MG63 (cell line): ENCODE measurements around the gene UBASH3A. TPM values are rescaled to one million over a fixed set of nuclear protein-coding genes. Genes with fewer than 3 reads are reported as not detected.

Experiments
- DNase-seq: peaks from one replicate; pipeline ENCODE4 v3.0.0-alpha.2; 2020
- H3K27me3 ChIP-seq: fragments of 250-450 bp; sonication (Bioruptor Pico); 2 replicates; pipeline ENCODE4 v1.5.1; 2020; ENCODE audit warnings: mild to moderate bottlenecking, moderate library complexity
- H3K36me3 ChIP-seq: fragments of 250-450 bp; sonication (Bioruptor Pico); 2 replicates; pipeline ENCODE4 v1.5.1; 2020; ENCODE audit warnings: mild to moderate bottlenecking, moderate library complexity
- H3K4me3 ChIP-seq: fragments of 250-450 bp; sonication (Bioruptor Pico); 2 replicates; pipeline ENCODE4 v1.5.1; 2020; ENCODE audit warnings: mild to moderate bottlenecking, moderate library complexity
- H3K9me3 ChIP-seq: fragments of 250-450 bp; sonication (Bioruptor Pico); 2 replicates; pipeline ENCODE4 v1.5.1; 2020; ENCODE audit warnings: mild to moderate bottlenecking, moderate library complexity
- total RNA-seq: library from RNA; depleted of rRNA; stranded (reverse); fragments of >200 nt; shearing (Covaris generic); gene quantifications from 2 replicates; pipeline ENCODE4 v1.2.3, GENCODE V29; 2014; ENCODE audit warnings: low replicate concordance

UBASH3A gene
- total RNA-seq, 1 experiment from 2014 or later: not detected

- DNase-seq: no peak
- H3K27me3 ChIP-seq: no peaks in the 10 kb centered on the region
- no peaks in the 10 kb centered on the region for H3K36me3 ChIP-seq
- H3K9me3 ChIP-seq: no peaks in the 10 kb centered on the region
- no peak overlapping the region for H3K4me3 ChIP-seq
Measured at GRCh38 chr21:42412636-42412933, 8.9 kb downstream of the UBASH3A start.

DNA sequence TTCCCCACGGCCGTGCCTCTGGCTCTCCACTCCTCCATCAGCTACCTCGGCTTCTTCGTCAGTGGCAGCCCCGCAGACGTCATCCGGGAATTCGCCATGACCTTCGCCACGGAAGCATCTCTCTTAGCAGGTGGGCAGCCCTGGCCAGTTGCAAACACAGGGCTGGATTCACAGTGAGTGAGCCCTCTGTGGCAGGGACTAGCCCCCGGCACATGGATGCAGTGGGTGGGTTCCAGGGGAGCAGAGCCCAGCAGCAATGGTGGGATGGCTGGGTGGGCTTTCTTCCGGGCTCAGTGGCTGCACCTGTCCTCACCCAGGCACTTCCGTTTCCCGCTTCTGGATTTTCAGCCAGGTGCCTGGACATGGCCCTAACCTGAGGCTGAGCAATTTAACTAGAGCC lies 9.4 kb downstream of the UBASH3A start:
- no peaks in the 10 kb centered on the region for H3K9me3 ChIP-seq
- H3K36me3 ChIP-seq: no peaks in the 10 kb centered on the region
- no peaks in the 10 kb centered on the region for H3K27me3 ChIP-seq
- no peak overlapping the region for H3K4me3 ChIP-seq
- no peak for DNase-seq

DNA sequence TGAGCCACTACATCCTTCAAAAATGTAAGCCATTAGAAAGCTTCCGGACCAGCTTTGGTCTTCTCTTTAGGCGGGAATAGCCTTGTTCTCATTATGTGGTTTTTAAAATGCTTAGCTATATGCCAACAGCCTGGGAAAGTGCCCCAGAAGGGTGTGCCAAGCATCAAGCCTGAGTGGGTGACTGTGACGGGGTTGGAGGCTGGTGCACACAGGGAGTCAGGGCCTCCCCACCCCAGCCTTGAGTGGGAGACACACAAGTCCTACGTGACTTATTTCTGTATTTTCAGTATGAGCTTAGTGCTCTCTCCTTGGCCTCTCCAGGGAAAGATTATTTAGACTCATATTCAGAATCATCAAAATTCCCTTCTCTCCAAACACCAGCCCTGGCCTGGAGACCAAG lies 9.8 kb downstream of the UBASH3A start:
- Histone ChIP-seq H3K36me3 (no peaks in the 10 kb centered on the region), H3K27me3 (no peaks in the 10 kb centered on the region), H3K9me3 (no peaks in the 10 kb centered on the region), H3K4me3 (no peak overlapping the region)
- no peak for DNase-seq

GRCh38 chr21:42414066-42414465 lies 10.4 kb downstream of the UBASH3A start:
- no peak for DNase-seq
- no peaks in the 10 kb centered on the region for H3K36me3 ChIP-seq

DNA sequence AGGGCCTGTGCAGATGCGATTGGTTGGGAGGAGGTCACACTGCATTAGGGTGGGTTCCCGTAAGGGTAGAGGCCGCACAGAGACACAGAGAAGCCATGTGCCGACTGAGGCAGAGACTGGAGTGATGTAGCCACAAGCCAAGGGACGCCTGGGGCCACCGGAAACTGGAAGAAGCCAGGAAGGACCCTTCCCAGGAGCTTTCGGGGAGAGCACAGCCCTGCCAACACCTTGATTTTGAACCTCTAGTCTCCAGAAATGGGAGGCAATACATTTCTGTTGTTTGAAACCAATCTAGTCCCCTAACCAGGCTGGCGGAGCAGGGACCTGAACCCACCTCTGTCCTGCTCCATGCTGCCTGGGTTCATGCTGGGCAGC lies 10.8 kb downstream of the UBASH3A start:
- Histone ChIP-seq H3K36me3 (no peaks in the 10 kb centered on the region), H3K4me3 (no peak overlapping the region), H3K9me3 (no peaks in the 10 kb centered on the region), H3K27me3 (no peaks in the 10 kb centered on the region)
- DNase-seq: no peak

More at GRCh38 chr21:42414066-42414465, 10.4 kb downstream of the UBASH3A start:
- Histone ChIP-seq H3K27me3 (no peaks in the 10 kb centered on the region), H3K4me3 (no peak overlapping the region), H3K9me3 (no peaks in the 10 kb centered on the region)

GRCh38 chr21:42414928-42415769 lies 11.4 kb downstream of the UBASH3A start:
- Histone ChIP-seq H3K4me3 (no peak overlapping the region), H3K27me3 (no peaks in the 10 kb centered on the region), H3K36me3 (no peaks in the 10 kb centered on the region), H3K9me3 (no peaks in the 10 kb centered on the region)
- peak; percentile 28 for DNase-seq

GRCh38 chr21:42417533-42417932 lies 13.8 kb downstream of the UBASH3A start:
- Histone ChIP-seq H3K9me3 (no peaks in the 10 kb centered on the region), H3K4me3 (no peak overlapping the region), H3K36me3 (no peaks in the 10 kb centered on the region), H3K27me3 (peaks cover 10% of the 10 kb centered on the region; the same call in 1 of the 2 replicates)
- DNase-seq: no peak

DNA sequence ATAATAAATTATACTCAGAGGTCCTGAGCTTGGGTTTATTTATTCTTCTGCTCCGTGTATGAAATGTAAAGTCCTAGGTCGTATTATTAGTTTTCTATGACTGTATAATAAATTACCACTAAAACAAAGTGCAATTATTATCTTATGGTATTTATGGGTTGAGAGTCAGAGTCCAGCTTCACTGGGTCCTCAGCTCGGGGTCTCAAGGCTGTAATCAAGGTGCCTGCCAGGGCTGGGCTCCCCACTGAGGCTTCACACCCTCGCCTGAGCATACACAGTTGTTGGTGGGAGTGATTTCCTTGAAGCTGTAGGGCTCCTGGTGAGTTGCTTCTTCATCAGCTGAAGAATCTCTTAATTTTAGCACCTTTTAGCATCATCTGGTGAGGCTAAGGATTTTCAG lies 15.2 kb downstream of the UBASH3A start:
- no peak for DNase-seq
- H3K27me3 ChIP-seq: peaks cover 18% of the 10 kb centered on the region; the same call in 1 of the 2 replicates

DNA sequence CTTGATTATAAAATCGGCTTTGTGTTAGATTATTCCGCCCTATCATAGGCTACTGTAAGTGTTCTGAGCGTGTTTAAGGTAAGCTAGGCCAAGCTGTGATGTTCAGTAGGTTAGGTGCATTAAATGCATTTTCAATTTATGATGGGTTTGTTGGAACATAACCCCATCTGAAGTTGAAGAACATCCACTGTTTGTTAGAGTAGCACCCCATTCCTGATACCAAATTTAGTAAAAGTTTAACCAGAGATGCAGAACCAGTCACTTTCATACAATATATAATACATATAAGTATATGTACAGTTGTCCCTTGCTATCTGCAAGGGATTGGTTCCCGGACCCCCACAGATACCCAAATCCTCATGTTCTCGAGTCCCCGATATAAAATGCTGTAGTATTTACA lies 16.1 kb downstream of the UBASH3A start:
- no peak for DNase-seq
- Histone ChIP-seq H3K9me3 (no peaks in the 10 kb centered on the region), H3K4me3 (no peak overlapping the region), H3K36me3 (no peaks in the 10 kb centered on the region), H3K27me3 (peaks cover 27% of the 10 kb centered on the region)

More for the DNA sequence above, 15.2 kb downstream of the UBASH3A start:
- H3K4me3 ChIP-seq: no peak overlapping the region
- H3K9me3 ChIP-seq: no peaks in the 10 kb centered on the region
- no peaks in the 10 kb centered on the region for H3K36me3 ChIP-seq

- Histone ChIP-seq H3K36me3 (no peaks in the 10 kb centered on the region), H3K27me3 (peaks cover 35% of the 10 kb centered on the region), H3K4me3 (no peak overlapping the region), H3K9me3 (no peaks in the 10 kb centered on the region)
- DNase-seq: no peak
Measured at GRCh38 chr21:42421018-42421793, 17.5 kb downstream of the UBASH3A start.

- peaks cover 35% of the 10 kb centered on the region for H3K27me3 ChIP-seq
- no peaks in the 10 kb centered on the region for H3K36me3 ChIP-seq
- H3K9me3 ChIP-seq: no peaks in the 10 kb centered on the region
- DNase-seq: no peak
- H3K4me3 ChIP-seq: no peak overlapping the region
Measured at GRCh38 chr21:42423197-42423675, 19.5 kb downstream of the UBASH3A start.

GRCh38 chr21:42423685-42424084 lies 20.0 kb downstream of the UBASH3A start:
- Histone ChIP-seq H3K4me3 (no peak overlapping the region), H3K27me3 (peaks cover 35% of the 10 kb centered on the region), H3K9me3 (no peaks in the 10 kb centered on the region), H3K36me3 (no peaks in the 10 kb centered on the region)
- no peak for DNase-seq

DNA sequence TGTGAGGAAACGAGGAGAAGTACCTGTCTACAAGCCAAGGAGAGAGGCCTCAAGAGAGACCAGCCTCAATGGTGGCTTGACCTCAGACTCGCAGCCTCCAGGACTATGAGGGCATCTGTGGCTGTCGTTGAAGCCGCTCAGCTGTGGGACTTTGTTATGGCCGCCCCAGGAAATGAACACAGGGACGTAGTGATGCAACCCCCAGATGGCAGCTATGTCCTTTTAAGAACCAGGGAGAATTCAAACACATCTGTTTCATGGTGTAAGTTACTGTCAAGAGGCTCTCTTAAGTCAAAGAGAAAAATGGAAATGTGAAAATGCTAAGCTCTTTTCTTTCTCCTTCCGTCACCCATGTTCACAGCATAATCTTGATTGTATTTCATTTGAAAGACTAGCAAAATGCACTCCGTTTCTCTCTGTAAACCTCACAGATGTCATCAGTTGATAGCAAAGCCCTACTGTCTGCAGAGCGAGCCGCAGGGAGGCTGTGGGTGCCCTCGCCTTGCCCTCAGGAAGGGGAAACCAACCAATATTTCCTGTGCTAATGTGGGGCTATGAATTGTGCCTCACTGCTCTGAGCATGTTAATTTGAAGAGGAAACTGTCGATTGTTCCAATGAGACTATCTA lies 21.3 kb downstream of the UBASH3A start:
- DNase-seq: no peak
- Histone ChIP-seq H3K9me3 (no peaks in the 10 kb centered on the region), H3K36me3 (no peaks in the 10 kb centered on the region), H3K27me3 (peaks cover 35% of the 10 kb centered on the region), H3K4me3 (no peak overlapping the region)

- H3K36me3 ChIP-seq: no peaks in the 10 kb centered on the region
- peaks cover 35% of the 10 kb centered on the region for H3K27me3 ChIP-seq
- no peak overlapping the region for H3K4me3 ChIP-seq
- DNase-seq: no peak
- no peaks in the 10 kb centered on the region for H3K9me3 ChIP-seq
Measured at GRCh38 chr21:42425591-42425990, 21.9 kb downstream of the UBASH3A start.

DNA sequence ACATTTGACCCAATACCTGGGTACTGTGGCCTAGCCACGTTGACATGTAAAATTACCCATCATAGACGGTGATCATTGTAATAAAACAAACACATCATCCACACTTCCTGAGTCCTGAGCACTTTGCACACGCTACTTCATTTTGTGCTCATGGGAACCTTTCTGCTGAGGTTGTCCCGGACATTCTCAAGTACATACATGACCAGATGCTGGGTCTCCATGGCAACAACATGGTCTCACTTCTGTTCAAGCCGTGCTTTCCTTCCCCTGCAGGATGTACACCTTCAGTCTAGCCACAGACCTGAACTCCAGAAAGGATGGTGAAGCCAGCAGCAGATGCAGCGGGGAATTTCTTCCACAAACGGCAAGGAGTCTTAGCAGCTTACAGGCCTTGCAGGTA lies 22.7 kb downstream of the UBASH3A start:
- peaks cover 29% of the 10 kb centered on the region for H3K27me3 ChIP-seq
- no peak for DNase-seq
- no peaks in the 10 kb centered on the region for H3K9me3 ChIP-seq
- no peaks in the 10 kb centered on the region for H3K36me3 ChIP-seq
- no peak overlapping the region for H3K4me3 ChIP-seq

DNA sequence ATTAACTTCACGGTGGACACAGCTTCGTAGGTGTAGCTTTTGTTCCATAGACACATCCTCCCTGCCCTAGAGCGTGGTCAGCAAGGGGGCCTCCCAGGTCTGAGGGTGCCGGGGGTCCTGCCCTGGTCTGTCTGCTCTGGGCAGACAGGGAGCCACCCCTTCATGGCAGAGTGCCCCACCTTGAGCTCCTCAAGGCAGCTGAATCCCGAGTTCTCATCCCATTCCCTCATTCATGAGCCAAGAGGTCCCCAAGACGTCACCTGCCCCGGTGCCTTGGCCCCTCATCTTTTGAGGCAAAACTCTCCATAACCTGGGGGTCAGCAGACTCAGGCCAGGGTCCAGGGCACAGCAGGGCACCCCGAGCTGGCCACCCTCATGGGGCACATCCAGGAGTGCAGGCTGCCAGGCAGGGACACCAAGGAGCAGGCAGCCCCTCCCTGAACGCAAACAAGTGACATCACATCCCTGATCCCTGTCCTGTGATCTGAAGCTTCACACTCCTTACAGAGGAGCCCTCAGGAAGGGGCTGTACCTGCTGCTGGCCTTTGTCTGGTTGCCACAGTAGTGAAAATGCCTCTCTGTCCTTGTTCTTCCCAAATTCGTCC lies 23.3 kb downstream of the UBASH3A start:
- Histone ChIP-seq H3K27me3 (peaks cover 25% of the 10 kb centered on the region), H3K4me3 (no peak overlapping the region), H3K9me3 (no peaks in the 10 kb centered on the region), H3K36me3 (no peaks in the 10 kb centered on the region)
- DNase-seq: no peak
